Fibroblast of lung (primary cell): ENCODE data around the gene CALN1. TPM values are rescaled to one million over a fixed set of nuclear protein-coding genes. Genes with fewer than 3 reads are reported as not detected.

Source experiments
- DNase-seq, 2 donors: peaks; one replicate each; pipeline versions ENCODE4 v3.0.0 to v3.0.0-alpha.2; 2010; ENCODE audit warnings: low read depth in 2 of 2
- H2AFZ ChIP-seq: 2 replicates; pipeline ENCODE4 v1.5.1; 2012; ENCODE audit warnings: low read length, control low read depth, inconsistent platforms
- H3K27ac ChIP-seq: 2 replicates; pipeline ENCODE4 v1.5.1; 2011; ENCODE audit warnings: low read length, control low read depth; ENCODE audit not compliant: insufficient read depth
- H3K27me3 ChIP-seq: 2 replicates; pipeline ENCODE4 v1.5.1; 2011; ENCODE audit warnings: mild to moderate bottlenecking, low read length; ENCODE audit not compliant: control insufficient read depth, insufficient read depth
- H3K36me3 ChIP-seq: 2 replicates; pipeline ENCODE4 v1.5.1; 2011; ENCODE audit warnings: low read length; ENCODE audit not compliant: control insufficient read depth, insufficient read depth
- H3K4me1 ChIP-seq: 2 replicates; pipeline ENCODE4 v1.5.1; 2011; ENCODE audit warnings: low read length; ENCODE audit not compliant: control insufficient read depth, insufficient read depth; ENCODE audit errors: extremely low read depth
- H3K4me2 ChIP-seq: 2 replicates; pipeline ENCODE4 v1.5.1; 2011; ENCODE audit warnings: low read length, control low read depth; ENCODE audit not compliant: insufficient read depth; ENCODE audit errors: extremely low read depth
- H3K4me3 ChIP-seq, 4 experiments: fragments of 200-600 bp in 1 of 4; sonication (generic) in 1 of 4; replicated peaks in 1 of 4; 2 replicates each; pipeline ENCODE4 v1.5.1; 2011 to 2016; ENCODE audit warnings: low read length in 4 of 4, low read depth in 3 of 4, mild to moderate bottlenecking in 3 of 4, control low read depth in 2 of 4, inconsistent platforms in 1 of 4, mixed read lengths in 1 of 4; ENCODE audit not compliant: insufficient read depth in 1 of 4; ENCODE audit errors: control extremely low read depth in 1 of 4
- H3K79me2 ChIP-seq: 2 replicates; pipeline ENCODE4 v1.5.1; 2012; ENCODE audit warnings: mild to moderate bottlenecking, low read length, inconsistent platforms; ENCODE audit not compliant: control insufficient read depth, insufficient read depth
- H3K9ac ChIP-seq: 2 replicates; pipeline ENCODE4 v1.5.1; 2011; ENCODE audit warnings: mild to moderate bottlenecking, low read length, control low read depth; ENCODE audit not compliant: insufficient read depth
- H3K9me3 ChIP-seq: 2 replicates; pipeline ENCODE4 v1.5.1; 2012; ENCODE audit warnings: low read depth, low read length; ENCODE audit not compliant: control insufficient read depth, insufficient read depth
- H4K20me1 ChIP-seq: 2 replicates; pipeline ENCODE4 v1.5.1; 2011; ENCODE audit warnings: low read length; ENCODE audit not compliant: control insufficient read depth, insufficient read depth; ENCODE audit errors: extremely low read depth
- CTCF ChIP-seq, 2 donors: IDR thresholded peaks in 1 of 2; conservative IDR thresholded peaks in 1 of 2; 1 replicate in 1 of 2; 2 replicates in 1 of 2; pipeline ENCODE4 v1.5.1; 2011 to 2012; ENCODE audit warnings: low read length in 2 of 2, control low read depth in 1 of 2, inconsistent platforms in 1 of 2, low read depth in 1 of 2, mild to moderate bottlenecking in 1 of 2
- EZH2 ChIP-seq: IDR thresholded peaks from 2 replicates; pipeline ENCODE4 v1.5.1; 2012; ENCODE audit warnings: low read length, control low read depth, mild to moderate bottlenecking; ENCODE audit errors: missing control alignments
- polyA plus RNA-seq, 2 donors: library from polyadenylated mRNA; depleted of rRNA in 1 of 2; stranded (reverse) in 1 of 2; unstranded in 1 of 2; fragments of >200 nt; gene quantifications; 2 replicates each; pipeline ENCODE4 v1.2.1, GENCODE V29; 2011 to 2012; ENCODE audit warnings: missing spikeins in 1 of 2
- total RNA-seq: library from RNA; depleted of rRNA; stranded (reverse); fragments of >200 nt; gene quantifications from 2 replicates; pipeline ENCODE4 v1.2.1, GENCODE V29; 2014

Gene CALN1
- total and polyA plus RNA-seq, 2 donors (not counting 1 experiment from before 2014, with no cell fraction given): not detected

- H3K4me1 ChIP-seq: no peaks in the 10 kb centered on the region
Measured at GRCh38 chr7:72219500-72219899, 192.6 kb downstream of the CALN1 start.

GRCh38 chr7:72217151-72217550, 195.0 kb downstream of the CALN1 start:
- Histone ChIP-seq H3K9ac (no peak overlapping the region), H3K36me3 (no peaks in the 10 kb centered on the region), H3K27me3 (no peaks in the 10 kb centered on the region), H3K79me2 (no peaks in the 10 kb centered on the region), H2AFZ (no peak overlapping the region), H3K4me3 (no peak overlapping the region), H4K20me1 (no peaks in the 10 kb centered on the region), H3K9me3 (no peaks in the 10 kb centered on the region), H3K4me1 (no peaks in the 10 kb centered on the region), H3K4me2 (no peak overlapping the region), H3K27ac (no peak overlapping the region)
- no peak for DNase-seq
- no peak for TF ChIP-seq CTCF (conservative IDR thresholded peaks at IDR 0.05 in 1 of 2, IDR thresholded peaks at IDR 0.05 in 1 of 2; ENCODE audit: low read depth in 1 of 2, low read length in 2 of 2)
- TF ChIP-seq EZH2: no peak

More at GRCh38 chr7:72219500-72219899, 192.6 kb downstream of the CALN1 start:
- H2AFZ ChIP-seq: no peak overlapping the region
- H3K27me3 ChIP-seq: no peaks in the 10 kb centered on the region
- TF ChIP-seq EZH2: no peak
- no peak for DNase-seq
- H3K79me2 ChIP-seq: no peaks in the 10 kb centered on the region
- H3K4me3 ChIP-seq: no peak overlapping the region
- no peaks in the 10 kb centered on the region for H3K9me3 ChIP-seq
- H3K4me2 ChIP-seq: no peak overlapping the region
- H3K27ac ChIP-seq: no peak overlapping the region
- H3K36me3 ChIP-seq: no peaks in the 10 kb centered on the region
- no peak overlapping the region for H3K9ac ChIP-seq
- no peaks in the 10 kb centered on the region for H4K20me1 ChIP-seq

- no peaks in the 10 kb centered on the region for H3K36me3 ChIP-seq
- TF ChIP-seq CTCF (conservative IDR thresholded peaks at IDR 0.05 in 1 of 2, IDR thresholded peaks at IDR 0.05 in 1 of 2; ENCODE audit: low read depth in 1 of 2, low read length in 2 of 2) (no peak), EZH2 (no peak)
Measured at GRCh38 chr7:72213769-72214168, 198.4 kb downstream of the CALN1 start.

More at GRCh38 chr7:72213769-72214168, 198.4 kb downstream of the CALN1 start:
- no peak overlapping the region for H3K9ac ChIP-seq
- H3K4me3 ChIP-seq: no peak overlapping the region
- no peak overlapping the region for H2AFZ ChIP-seq
- H4K20me1 ChIP-seq: no peaks in the 10 kb centered on the region
- H3K27me3 ChIP-seq: no peaks in the 10 kb centered on the region
- no peak overlapping the region for H3K4me2 ChIP-seq
- H3K4me1 ChIP-seq: no peaks in the 10 kb centered on the region
- H3K79me2 ChIP-seq: no peaks in the 10 kb centered on the region
- no peak overlapping the region for H3K27ac ChIP-seq
- H3K9me3 ChIP-seq: no peaks in the 10 kb centered on the region
- DNase-seq: no peak
